NB4 (cell line): ENCODE measurements around the gene TMEM239.

Experiments used
- CTCF ChIP-seq: IDR thresholded peaks from one replicate; pipeline ENCODE4 v1.5.1; 2012; ENCODE audit warnings: low read depth, low read length
- MAX ChIP-seq: IDR thresholded peaks from 2 replicates; pipeline ENCODE4 v1.6.1; 2011; ENCODE audit warnings: low read depth, low read length
- POLR2A ChIP-seq: IDR thresholded peaks from 2 replicates; pipeline ENCODE4 v1.6.1; 2011; ENCODE audit warnings: mild to moderate bottlenecking; ENCODE audit not compliant: insufficient read length; ENCODE audit errors: extremely low read depth

GRCh38 chr20:2840138-2840966 lies 24.2 kb downstream of the TMEM239 start, which contains the start of the genes PCED1A and VPS16:
- TF ChIP-seq CTCF: no peak
- TF ChIP-seq POLR2A: peak; percentile 72
- TF ChIP-seq MAX: peak; percentile 99
